CD14-positive monocyte (primary cell): ENCODE measurements around the gene AQP2. TPM values are rescaled to one million over a fixed set of nuclear protein-coding genes. Genes with fewer than 3 reads are reported as not detected.

Experiments used
- DNase-seq, 3 donors: peaks; one replicate each; pipeline ENCODE4 v3.0.0-alpha.2; 2011 to 2022
- H2AFZ ChIP-seq: 2 replicates; pipeline ENCODE4 v1.6.0; 2012; ENCODE audit warnings: mild to moderate bottlenecking, low read depth, low read length, inconsistent platforms; ENCODE audit not compliant: insufficient read depth, poor library complexity, severe bottlenecking
- H3K27ac ChIP-seq, 2 donors: 1 replicate in 1 of 2; 2 replicates in 1 of 2; pipeline ENCODE4 v1.5.1; 2012 to 2013; ENCODE audit warnings: low read length in 2 of 2, control low read depth in 1 of 2, inconsistent platforms in 1 of 2, low read depth in 1 of 2, mild to moderate bottlenecking in 1 of 2
- H3K27me3 ChIP-seq, 2 donors: one replicate each; pipeline versions ENCODE4 v1.6.0 to v1.6.1; 2011 to 2013; ENCODE audit warnings: low read length in 2 of 2; ENCODE audit not compliant: control insufficient read depth in 2 of 2, insufficient read depth in 2 of 2
- H3K36me3 ChIP-seq, 2 donors: replicated peaks in 1 of 2; 1 replicate in 1 of 2; 2 replicates in 1 of 2; pipeline versions ENCODE4 v1.5.1 to v1.6.1; 2012 to 2013; ENCODE audit warnings: low read length in 2 of 2, control low read depth in 1 of 2, inconsistent platforms in 1 of 2, mild to moderate bottlenecking in 1 of 2; ENCODE audit not compliant: insufficient read depth in 2 of 2, control insufficient read depth in 1 of 2
- H3K4me1 ChIP-seq, 2 donors: 1 replicate in 1 of 2; 2 replicates in 1 of 2; pipeline versions ENCODE4 v1.5.1 to v1.6.1; 2012 to 2013; ENCODE audit warnings: low read length in 2 of 2, control low read depth in 1 of 2, inconsistent platforms in 1 of 2, mild to moderate bottlenecking in 1 of 2, moderate library complexity in 1 of 2; ENCODE audit not compliant: insufficient read depth in 2 of 2, control insufficient read depth in 1 of 2
- H3K4me2 ChIP-seq: replicated peaks from 2 replicates; pipeline ENCODE3; 2012; ENCODE audit warnings: low read length, moderate library complexity, mild to moderate bottlenecking; ENCODE audit not compliant: poor library complexity, severe bottlenecking; ENCODE audit errors: extremely low read depth
- H3K4me3 ChIP-seq, 3 experiments: fragments of 200-600 bp in 1 of 3; sonication (generic) in 1 of 3; replicated peaks in 1 of 3; 1 replicate in 2 of 3; 2 replicates in 1 of 3; pipeline ENCODE4 v1.5.1; 2011 to 2013; ENCODE audit warnings: low read length in 3 of 3, mild to moderate bottlenecking in 3 of 3, control low read depth in 2 of 3, low read depth in 2 of 3, inconsistent platforms in 1 of 3, moderate library complexity in 1 of 3
- H3K79me2 ChIP-seq: 2 replicates; pipeline ENCODE4 v1.6.0; 2012; ENCODE audit warnings: mild to moderate bottlenecking, control low read depth, inconsistent platforms, low read length, moderate library complexity; ENCODE audit not compliant: insufficient read depth
- H3K9ac ChIP-seq: 2 replicates; pipeline ENCODE4 v1.6.0; 2017; ENCODE audit warnings: low read length, mild to moderate bottlenecking; ENCODE audit not compliant: insufficient read depth, poor library complexity, severe bottlenecking
- H3K9me3 ChIP-seq, 2 donors: replicated peaks in 1 of 2; 1 replicate in 1 of 2; 2 replicates in 1 of 2; pipeline versions ENCODE4 v1.5.1 to v1.6.1; 2012 to 2013; ENCODE audit warnings: low read length in 2 of 2, control low read depth in 1 of 2; ENCODE audit not compliant: control insufficient read depth in 1 of 2, insufficient read depth in 1 of 2
- H4K20me1 ChIP-seq: 2 replicates; pipeline ENCODE4 v1.6.0; 2012; ENCODE audit warnings: mild to moderate bottlenecking, low read length, control low read depth, moderate library complexity; ENCODE audit not compliant: insufficient read depth
- H3K27ac Mint-ChIP-seq, 7 donors: one replicate each; pipeline ENCODE4 v1.8.0; 2020; ENCODE audit warnings: mild to moderate bottlenecking in 7 of 7, mixed read lengths in 7 of 7, moderate library complexity in 6 of 7, inconsistent platforms in 2 of 7
- H3K27me3 Mint-ChIP-seq, 3 donors: one replicate each; pipeline ENCODE4 v1.8.0; 2021 to 2022; ENCODE audit warnings: low read depth in 3 of 3, mild to moderate bottlenecking in 3 of 3, mixed read lengths in 3 of 3, moderate library complexity in 3 of 3, inconsistent platforms in 1 of 3
- H3K36me3 Mint-ChIP-seq, 2 donors: one replicate each; pipeline ENCODE4 v1.8.0; 2020; ENCODE audit warnings: mixed read lengths in 2 of 2, inconsistent platforms in 1 of 2, mild to moderate bottlenecking in 1 of 2
- H3K4me1 Mint-ChIP-seq: one replicate; pipeline ENCODE4 v1.8.0; 2020; ENCODE audit warnings: mild to moderate bottlenecking, mixed read lengths
- H3K4me3 Mint-ChIP-seq, 2 donors: one replicate each; pipeline ENCODE4 v1.8.0; 2020; ENCODE audit warnings: mild to moderate bottlenecking in 2 of 2, mixed read lengths in 2 of 2, moderate library complexity in 1 of 2
- H3K9me3 Mint-ChIP-seq, 7 donors: one replicate each; pipeline ENCODE4 v1.8.0; 2020 to 2022; ENCODE audit warnings: mixed read lengths in 7 of 7, mild to moderate bottlenecking in 6 of 7, moderate library complexity in 6 of 7, inconsistent platforms in 2 of 7
- CTCF ChIP-seq: fragments of 200-600 bp; IDR thresholded peaks from one replicate; pipeline ENCODE4 v1.8.0; 2022; ENCODE audit warnings: antibody characterized with exemption, mild to moderate bottlenecking
- WGBS: methylation state at CpG from one replicate; pipeline ENCODE4 v1.1.5; 2013; ENCODE audit warnings: missing lambda C conversion rate; ENCODE audit not compliant: insufficient coverage; 5-methylcytosine and 5-hydroxymethylcytosine counted together
- intact Hi-C, 2 donors: fragments of 100-400 bp; cut with micrococcal nuclease; formaldehyde crosslinking; loops; one replicate each; pipeline versions ENCODE4 v1.15.0 to v1.15.1; 2023
- polyA plus RNA-seq, 3 donors: library from polyadenylated mRNA; depleted of rRNA in 1 of 3; unstranded in 2 of 3; stranded (reverse) in 1 of 3; fragments of 300-500 nt in 2 of 3; fragments of >200 nt in 1 of 3; fragmentation: Illumina TruSeq in 2 of 3; gene quantifications; 1 replicate in 2 of 3; 2 replicates in 1 of 3; pipeline ENCODE4 v1.2.3, GENCODE V29; 2012 to 2021

The AQP2 gene
- polyA plus RNA-seq, 3 donors: not detected

DNA sequence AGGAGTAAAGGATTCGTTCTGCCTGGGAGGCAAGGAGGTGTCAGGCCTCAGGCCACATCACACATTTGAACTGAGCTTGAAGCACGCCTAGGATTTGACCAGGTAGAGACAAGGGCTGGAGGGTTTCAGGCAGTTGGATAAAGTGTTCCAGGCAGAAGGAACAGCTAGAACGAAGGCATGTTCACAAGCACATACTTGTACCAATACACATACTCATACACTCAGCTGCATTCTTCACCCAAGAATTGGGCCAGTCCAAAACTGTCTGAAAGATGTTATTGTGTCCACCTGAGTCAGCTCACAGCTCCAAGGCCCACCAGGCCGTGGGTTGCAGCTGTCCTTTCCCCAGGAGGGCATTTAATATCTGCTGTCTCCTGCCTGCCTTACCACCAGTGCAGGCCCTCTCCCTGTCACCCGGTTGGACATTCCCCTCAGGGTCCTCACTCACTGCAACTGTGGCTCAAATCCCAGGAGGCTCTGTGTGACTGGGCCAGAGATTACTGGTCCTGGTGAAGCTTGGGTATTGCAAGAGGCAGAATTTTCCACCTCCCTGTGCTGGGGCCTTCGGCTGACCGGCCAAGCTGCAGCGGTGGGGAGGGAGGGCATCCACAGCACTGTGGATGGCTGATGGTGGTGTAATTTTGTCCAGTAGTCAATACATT lies 12.8 kb upstream of the AQP2 start:
- H3K27ac Mint-ChIP-seq: no peak overlapping the region
- Histone ChIP-seq H3K4me1 (no peaks in the 10 kb centered on the region), H3K4me3 (no peak overlapping the region), H3K79me2 (no peaks in the 10 kb centered on the region), H3K27ac (no peak overlapping the region), H3K4me2 (no peak overlapping the region), H3K9me3 (no peaks in the 10 kb centered on the region), H3K27me3 (peaks cover 0 to 6% of the 10 kb centered on the region in 2 donors), H4K20me1 (no peaks in the 10 kb centered on the region), H2AFZ (no peak overlapping the region), H3K9ac (no peak overlapping the region), H3K36me3 (no peaks in the 10 kb centered on the region)
- WGBS: 89% methylated on average over 5 of the region's 8 CpGs
- H3K4me1 Mint-ChIP-seq: peaks cover 2% of the 10 kb centered on the region
- DNase-seq: no peak
- no peaks in the 10 kb centered on the region for H3K36me3 Mint-ChIP-seq
- H3K4me3 Mint-ChIP-seq: no peak overlapping the region
- no peak for TF ChIP-seq CTCF
- intact Hi-C loops: no loop called here
- peaks cover 0 to 1% (median 0%) of the 10 kb centered on the region in 7 donors for H3K9me3 Mint-ChIP-seq
- peaks cover 6 to 19% (median 11%) of the 10 kb centered on the region in 3 donors for H3K27me3 Mint-ChIP-seq

DNA sequence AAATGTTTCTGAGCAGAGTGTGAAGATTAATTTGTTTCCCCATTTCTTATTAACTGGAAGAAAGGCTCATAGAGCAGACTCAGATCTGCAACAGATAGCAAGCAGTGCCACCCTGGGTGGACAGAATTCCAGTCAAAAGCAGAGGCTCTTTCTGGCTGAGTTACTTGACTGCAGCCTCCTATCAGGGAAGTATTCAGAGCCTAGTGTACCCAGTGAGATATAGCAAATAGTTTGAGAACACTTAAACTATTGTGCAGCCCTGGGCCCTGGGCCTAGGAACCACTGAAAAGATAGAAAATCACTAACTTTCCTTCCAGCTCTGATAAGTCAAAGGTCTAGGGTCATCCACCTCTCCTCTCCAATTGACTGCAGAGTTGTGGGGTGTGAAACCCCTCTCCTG lies 11.2 kb upstream of the AQP2 start:
- H3K4me1 Mint-ChIP-seq: peaks cover 12% of the 10 kb centered on the region
- Histone ChIP-seq H3K4me3 (no peak overlapping the region), H3K9ac (no peak overlapping the region), H3K27me3 (peaks cover 0 to 17% of the 10 kb centered on the region in 2 donors), H3K4me1 (peaks cover 4 to 5% of the 10 kb centered on the region in 2 donors), H3K9me3 (no peaks in the 10 kb centered on the region), H3K79me2 (no peaks in the 10 kb centered on the region), H4K20me1 (no peaks in the 10 kb centered on the region), H3K4me2 (no peak overlapping the region), H3K36me3 (no peaks in the 10 kb centered on the region), H3K27ac (no peak overlapping the region), H2AFZ (no peak overlapping the region)
- H3K27me3 Mint-ChIP-seq: peaks cover 5 to 32% (median 17%) of the 10 kb centered on the region in 3 donors
- intact Hi-C loops: no loop called here
- DNase-seq: no peak
- H3K4me3 Mint-ChIP-seq: no peak overlapping the region
- no peaks in the 10 kb centered on the region for H3K36me3 Mint-ChIP-seq
- H3K27ac Mint-ChIP-seq: no peak overlapping the region
- TF ChIP-seq CTCF: no peak
- H3K9me3 Mint-ChIP-seq: peaks cover 0 to 1% (median 0%) of the 10 kb centered on the region in 7 donors
